OCI-M2 (cell line): ENCODE measurements around the gene MEGF11.
"Not testable (repeated sequence)": the region's sequence is repeated elsewhere in the genome, so short reads cannot be mapped to it uniquely, and the experiment has no call there.

Experiments
- DNase-seq: peaks from one replicate; lab custom pipeline; 2025; ENCODE audit not compliant: unreplicated experiment; lab: John Stamatoyannopoulos, UW

Gene MEGF11

DNA sequence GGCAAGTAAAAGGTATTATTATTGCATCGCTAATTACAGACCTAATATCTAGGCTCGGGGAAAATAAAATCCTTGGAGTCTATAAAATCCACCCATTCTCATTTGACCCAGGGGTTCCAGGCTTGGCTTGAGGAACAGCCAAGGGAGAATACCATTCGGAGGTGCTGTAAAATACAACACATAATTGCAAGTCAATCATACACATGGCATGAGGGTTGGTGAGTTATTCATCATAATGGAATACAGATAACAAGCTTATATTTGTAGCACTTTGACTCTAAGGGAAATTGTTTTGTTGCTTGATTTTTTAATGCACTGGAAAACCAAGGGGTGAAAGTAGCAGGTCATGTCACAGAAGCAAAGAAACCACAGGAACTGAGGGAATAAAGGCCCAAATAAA, 23.0 kb upstream of the MEGF11 start:
- no peak for DNase-seq

DNA sequence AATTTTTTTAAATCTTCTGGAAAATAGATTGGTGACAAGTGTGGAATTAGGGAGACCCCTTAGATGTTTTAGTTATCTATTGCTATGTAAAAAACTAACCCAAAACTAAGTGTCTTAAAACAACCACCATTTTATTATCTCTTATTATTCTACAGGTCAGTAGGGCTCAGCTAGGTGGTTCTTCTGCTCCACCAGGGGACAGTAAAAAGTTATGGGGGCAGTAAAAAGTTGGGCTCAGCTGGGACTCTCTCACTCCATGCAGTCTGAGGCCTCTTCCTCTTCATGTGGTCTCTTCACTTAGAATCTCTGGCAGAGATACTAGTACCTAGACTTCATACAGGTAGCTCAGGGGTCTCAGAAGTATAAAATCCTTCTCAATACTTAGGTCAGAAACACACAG, 21.8 kb upstream of the MEGF11 start:
- DNase-seq = no peak

DNA sequence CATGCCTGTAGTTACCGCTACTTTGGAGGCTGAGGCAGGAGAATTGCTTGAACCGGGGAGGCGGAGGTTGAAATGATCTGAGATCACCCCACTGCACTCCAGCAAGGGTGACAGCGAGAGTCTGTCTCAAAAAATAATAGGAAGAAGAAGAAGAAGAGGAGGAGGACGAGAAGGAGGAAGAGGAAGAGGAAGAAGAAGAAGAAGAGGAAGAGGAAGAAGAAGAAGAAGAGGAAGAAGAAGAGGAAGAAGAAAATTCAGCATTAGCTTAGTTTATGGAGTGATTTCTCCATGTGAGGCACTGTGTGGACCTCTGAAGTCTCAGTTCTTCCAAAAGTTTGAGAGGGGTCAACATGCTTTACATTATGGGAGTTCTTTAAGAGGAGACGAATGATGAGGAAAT, 17.4 kb upstream of the MEGF11 start:
- DNase-seq = no peak

DNA sequence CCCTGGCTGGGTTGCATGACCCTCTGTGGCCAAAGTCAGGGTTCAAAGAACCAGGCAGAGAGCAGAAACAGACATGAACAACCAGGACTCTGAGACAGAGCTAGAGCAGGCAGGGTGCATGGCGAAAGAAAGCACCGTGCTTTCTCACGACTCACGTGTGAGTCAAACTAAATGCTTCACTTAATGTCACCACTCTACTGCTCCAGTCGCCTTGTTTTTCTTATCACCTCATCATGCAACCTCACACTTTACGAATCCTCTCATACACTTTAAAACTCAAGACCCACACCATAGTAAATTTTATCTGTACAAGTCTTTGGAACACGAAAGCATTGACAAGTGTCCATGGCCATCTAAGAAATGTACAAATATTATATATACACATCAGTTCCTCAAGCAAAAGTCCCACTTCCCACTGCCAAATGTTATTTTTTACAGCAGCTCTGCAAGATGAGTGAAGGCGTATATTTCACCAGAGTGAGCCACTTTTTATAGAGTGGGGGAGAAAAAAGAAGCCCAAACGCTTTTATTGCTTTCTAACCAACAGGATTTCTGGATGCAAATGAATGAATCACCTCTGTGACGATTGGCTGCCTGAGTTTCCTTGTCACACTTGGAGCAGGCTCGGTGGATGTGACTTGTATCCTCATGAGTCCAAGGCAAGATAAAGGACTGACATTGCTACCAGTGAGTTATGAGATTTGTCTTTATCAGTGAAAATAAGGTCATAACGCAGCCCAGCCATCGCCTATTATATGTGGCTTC, 16.0 kb upstream of the MEGF11 start:
- DNase-seq = no peak

DNA sequence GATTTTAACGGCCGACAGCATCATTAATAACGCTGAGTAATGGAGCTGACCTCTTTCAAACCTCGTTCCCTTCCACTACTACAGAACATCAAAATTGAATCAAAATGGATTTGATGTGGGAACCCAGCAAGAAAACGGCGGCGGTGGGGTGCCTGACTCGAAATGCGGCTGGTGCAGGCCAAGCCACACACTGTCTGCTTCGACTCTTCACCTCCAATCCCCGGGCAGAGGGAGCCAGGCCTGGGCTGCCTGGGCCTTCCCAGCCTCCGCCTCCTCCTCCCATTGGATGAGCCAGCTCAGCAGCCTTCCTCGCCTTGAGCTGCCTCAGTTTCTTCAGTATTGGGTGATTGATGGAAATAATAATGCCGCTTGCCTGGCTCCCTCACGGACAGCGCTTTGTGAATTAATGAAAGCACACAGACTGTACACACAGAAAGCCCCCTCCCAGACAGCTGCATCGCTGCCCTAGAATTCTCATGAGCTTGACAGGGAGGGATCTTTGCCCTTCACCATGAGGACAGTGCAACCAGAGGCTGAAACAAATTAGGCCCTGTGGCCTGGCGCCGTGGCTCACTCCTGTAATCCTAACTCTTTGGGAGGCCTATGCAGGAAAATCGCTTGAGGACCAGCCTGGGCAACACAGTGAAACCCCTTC, 11.4 kb upstream of the MEGF11 start:
- no peak for DNase-seq

DNA sequence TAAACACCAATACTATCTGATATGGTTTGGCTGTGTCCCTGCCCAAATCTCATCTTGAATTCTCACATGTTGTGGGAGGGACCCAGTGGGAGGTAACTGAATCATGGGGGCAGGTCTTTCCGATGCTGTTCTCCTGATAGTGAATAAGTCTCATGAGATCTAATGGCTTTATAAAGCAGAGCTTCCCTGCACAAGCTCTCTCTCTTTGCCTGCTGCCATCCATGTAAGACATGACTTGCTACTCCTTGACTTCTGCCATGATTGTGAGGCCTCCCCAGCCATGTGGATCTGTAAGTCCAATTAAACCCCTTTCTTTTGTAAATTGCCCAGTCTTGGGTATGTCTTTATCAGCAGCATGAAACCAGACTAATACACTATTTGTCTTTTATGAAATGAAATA, 9.3 kb upstream of the MEGF11 start:
- DNase-seq = not testable (repeated sequence)

DNA sequence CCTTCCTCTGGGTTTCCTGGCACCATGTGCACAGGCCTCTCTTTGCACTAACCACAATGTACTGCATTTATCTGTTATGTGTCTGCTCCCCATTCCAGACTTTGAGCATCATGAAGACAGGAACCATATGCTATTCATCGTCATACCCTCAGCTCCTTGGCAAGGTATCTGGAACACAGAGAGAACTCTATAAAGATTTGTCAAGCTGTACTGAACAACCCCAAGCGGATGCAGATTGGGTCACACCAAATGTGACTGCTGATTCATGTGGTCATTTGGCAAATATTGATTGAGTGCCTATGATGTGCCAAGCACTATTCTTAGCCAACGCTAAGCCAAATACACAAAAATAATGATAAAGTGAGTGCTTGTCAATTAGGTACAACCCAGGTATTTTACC, 7.5 kb upstream of the MEGF11 start:
- no peak for DNase-seq

DNA sequence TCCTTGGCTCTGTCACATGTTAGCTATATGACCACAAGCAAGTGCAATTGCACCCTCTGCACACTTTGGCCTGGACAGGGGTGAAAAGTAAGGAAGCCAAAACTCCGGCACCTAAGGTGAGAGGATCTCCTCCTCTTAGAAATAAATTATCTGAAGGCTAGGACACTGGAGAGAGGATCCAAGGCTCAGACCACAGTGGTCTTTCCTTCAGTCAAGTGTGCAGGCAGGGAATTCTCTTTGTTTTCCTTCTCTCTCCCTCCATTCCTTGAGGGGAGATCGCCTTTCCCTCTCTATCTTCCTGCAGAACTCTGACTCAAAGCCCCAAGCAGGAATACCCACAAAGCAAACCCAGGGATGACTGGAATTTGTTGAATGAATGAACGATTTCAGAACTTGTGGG, 3.1 kb upstream of the MEGF11 start:
- DNase-seq = no peak

DNA sequence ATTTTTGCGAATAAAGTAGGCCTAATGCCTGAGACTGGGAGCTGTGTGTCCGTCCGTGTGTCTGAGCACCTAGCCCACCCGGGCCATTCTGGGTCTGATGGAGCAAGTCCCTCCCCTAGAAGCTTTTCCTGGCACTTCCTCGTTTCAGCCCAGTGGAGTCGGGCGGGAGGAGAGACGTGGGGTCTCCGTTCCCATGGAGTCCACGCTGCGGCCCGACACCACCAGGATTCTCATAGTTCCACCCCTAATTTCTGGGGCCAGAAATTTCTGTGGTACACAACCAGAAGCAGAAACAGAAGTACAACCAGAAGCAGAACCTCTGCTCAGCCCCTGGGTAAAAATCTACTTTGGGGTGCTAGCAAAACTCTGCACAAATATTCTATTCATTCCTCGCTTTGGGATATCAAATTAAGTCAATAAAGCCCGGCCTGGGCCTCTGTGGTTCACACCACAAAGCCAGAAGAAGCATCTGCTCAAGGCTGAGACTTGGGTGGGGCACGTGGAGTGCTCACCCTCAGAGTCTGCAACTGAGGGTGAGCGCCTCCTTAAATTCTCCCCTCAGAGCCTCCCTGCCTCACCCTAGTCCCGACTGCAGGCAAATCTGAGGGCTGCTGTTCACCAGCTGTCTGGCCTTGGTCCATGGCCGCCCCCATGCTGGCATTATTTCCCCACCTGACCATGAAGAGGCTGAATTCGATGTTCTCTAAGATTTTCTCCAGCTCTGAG, 1.6 kb upstream of the MEGF11 start:
- DNase-seq = no peak

DNA sequence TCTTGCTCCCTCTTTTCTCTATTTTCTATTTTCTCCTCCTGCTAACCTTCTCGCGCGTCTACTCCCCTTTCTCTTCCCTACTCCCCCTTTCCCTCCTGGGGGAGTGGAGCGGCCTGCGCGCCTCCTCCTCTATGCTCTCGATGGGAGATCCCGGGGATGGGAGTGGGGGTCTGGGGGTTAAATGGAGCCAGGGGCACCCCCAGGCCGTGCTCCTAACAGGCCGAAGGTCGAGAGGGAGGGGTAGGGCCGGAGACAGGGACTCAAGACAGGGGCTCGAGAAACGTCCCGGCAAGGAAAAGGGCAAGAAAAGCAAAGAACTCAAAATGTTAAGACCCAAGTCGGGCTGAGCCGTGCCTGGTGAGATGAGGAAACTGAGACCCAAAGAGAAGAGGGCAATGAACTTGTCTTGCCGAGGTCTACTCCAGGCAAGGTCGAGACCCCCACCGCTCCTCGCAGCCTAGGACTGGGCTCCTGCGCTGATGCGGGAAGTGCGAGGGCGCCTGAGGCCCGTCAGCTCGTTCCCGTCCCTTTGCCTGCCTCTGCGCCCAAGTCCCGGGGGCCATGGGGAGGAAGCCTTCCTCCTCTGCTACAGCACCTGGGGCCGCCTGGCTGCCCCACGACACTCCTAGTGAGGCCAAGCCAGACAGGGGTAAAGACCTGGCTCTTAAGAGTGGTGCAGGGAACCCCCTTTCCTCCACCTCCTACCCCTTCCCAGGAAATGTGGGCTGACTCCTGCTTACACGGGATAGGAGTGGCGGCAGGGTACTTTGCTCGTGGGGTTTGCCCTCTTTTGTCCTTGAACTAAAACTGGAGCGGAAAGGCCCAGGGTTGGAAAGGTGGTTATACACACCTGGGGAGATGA, 770 bp upstream of the MEGF11 start:
- DNase-seq = no peak

DNA sequence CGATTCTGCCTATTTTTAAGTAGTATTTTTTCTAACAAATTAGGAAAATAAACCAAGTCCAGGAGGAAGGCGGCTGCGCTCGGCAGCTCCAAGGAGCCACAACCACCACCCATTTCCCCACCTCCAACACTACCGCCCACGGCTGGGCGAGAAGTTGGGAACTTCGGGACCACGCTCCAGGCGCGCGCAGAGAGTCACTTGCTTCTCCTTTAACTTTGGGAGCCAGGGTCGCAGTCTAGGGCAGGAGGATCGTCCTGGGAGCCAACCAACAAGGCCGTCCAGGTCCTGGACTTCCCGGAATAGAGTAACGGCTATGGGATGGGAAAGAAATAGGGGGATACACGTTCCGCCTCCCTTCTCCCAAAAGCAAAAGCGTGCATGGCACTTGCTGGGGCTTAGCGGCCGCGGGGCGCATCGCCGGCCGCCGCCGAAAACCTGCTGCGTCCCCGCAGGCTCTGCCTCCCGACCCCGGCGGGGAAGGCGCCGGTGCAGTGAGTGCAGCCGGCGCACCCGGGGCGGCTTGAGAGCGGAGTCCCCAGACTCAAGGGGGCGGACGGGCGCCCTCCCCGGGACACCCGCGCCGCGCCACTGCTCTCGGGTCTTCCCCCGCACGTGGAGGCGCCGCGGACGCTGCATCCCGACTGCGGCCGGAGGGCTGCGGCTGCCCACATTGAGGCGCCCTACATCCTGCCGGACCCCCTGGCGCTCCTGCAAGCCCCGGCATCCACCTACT, 699 bp downstream of the MEGF11 start:
- DNase-seq = no peak

DNA sequence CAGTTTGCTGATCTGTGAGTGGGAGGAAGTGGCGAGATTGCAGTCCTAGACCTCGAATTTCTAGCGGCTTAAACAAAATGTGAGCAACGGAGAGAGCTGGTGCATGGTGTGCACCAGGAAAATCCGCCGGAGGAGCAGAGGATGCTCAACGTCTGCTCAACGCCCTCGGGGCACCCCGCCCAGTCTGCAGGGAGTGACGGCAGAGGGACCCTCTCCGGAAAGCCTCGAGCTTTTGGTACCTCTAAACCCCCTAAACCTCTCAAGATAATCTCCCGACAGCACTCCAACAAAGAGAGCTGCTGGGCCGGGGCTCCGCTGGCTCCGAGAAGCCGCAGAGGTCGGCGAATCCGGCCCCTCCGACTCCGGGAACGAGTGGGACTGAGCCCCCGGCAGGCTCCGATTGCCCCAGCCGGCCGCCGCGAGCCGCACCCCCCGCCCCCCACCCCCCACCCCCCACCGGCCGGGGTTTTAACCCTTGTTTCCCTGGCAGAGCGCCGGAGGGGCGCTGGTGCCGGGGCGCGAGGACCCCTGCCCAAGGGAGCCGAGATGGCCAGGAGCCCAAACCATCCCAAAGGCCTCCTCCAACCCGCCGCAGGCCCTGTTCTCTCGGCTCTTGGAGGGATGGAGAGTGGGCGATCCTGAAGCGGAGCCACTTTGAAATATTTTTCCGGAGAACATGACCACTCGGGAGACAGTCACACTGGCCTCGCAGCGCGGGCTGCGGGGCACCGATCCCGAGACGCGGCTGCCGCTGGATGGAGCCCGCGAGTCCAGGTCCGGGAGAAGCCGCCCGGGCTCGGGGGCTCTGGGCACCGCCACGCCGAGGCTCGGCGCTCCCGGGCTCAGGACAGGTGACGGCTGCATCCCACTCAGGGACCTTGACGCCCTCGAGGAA, 1.5 kb downstream of the MEGF11 start:
- no peak for DNase-seq

DNA sequence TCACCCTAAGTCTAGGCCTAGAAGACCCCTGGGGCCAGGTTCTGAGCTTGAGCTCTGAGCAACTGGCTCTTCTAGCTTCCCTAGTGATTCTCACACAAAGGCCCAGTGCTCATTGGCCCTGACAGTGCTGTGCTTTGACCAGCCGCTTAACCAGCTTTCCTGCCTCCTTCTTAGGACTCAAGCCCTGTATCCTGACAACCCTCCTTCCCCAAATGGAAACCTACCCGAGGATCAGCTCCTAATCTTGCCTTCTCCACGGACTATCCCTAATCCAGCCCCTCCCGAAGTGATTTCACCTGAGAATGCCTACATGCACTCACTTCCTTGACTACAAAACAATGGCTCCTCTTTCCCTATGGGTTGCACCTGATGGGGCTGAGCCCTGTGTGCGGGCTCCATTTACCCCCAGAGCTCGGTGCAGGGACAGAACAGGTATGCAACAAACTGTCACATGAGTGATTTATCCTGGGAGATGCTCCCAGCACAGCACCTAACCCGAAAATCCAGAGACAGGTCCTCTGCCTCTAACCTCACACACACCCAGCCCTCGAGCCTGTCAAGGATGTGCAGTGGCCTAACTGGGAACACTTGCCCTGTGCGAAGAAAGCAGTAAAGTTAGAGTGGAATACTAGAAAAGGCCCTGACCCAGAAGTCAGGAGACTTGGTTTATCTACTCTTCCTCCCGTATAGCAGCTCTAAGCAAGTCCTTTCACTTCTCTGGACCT, 2.3 kb downstream of the MEGF11 start:
- DNase-seq = no peak

DNA sequence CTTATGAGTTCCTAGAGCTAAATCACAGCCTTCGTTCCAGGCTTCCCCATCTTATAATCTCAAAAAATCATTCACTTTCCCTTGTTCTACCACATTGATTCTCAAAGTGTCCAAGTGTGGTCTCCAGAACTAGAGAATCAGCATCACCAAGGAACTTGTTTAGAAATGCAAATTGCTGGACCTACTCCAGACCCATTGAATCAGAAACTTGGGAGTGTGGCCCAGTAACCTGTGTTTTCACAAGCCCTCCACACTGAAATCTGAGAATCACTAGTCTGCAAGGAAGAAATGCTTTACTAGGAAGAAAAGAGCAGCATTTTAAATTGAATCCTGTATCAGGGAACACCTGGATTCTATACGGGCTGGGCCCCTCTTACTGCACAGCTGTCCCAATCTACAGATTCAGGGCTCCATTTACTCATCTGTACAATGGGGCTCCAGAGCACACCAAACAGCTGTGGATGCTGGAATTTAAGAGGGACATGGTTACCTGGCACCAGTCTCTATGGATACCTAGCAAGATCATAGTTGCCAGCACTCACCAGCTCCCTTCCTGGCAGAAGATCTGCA, 3.9 kb downstream of the MEGF11 start:
- DNase-seq = no peak

DNA sequence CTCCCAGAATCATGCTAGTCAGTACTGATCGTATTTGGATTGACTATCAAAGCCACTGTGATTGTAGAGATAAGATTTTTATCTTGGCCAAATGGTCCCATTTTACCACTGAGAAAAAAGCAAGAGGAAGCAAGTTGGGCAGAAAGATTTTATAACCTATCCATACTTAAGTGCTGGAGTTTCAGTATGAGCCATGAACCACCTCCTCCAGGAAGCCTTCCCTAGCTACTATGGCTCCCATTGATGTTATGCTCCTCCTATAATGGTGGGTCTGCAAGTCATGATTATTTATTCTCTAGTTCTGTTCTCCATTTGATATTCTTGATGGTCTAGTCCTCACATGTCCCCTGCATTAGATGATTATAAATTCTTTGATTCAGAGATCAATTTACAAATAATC, 6.6 kb downstream of the MEGF11 start:
- no peak for DNase-seq

DNA sequence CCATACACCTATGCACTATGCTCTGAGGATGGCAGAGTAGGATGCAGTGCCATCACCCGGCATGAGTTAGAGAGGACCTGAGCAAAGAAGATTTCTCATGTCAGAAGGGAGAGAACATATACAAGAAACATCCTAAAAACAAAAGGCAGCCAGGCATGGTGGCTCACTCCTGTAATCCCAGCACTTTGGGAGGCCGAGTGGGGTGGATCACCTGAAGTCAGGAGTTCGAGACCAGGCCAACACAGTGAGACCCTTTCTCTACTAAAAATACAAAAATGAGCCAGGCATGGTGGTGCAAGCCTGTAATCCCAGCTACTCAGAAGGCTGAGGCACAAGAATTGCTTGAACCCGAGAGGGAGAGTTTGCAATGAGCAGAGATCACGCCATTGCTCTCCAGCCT, 7.7 kb downstream of the MEGF11 start:
- DNase-seq = not testable (repeated sequence)

DNA sequence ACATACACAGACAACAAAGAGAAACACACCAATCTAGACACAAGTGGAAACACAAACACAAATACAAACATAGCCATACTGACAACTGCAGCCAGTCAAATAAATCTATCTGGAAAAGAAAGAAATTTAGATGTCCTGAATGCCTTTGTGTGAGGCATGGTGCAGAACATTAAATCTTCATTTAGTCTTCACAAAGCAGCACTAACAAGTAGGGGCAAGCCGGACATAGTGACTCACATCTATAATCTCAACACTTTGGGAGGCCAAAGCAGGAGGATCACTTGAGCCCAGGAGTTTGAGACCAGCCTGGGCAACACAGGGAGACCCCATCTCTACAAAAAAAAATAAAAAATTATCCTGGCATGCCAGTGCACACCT, 11.7 kb downstream of the MEGF11 start:
- no peak for DNase-seq

DNA sequence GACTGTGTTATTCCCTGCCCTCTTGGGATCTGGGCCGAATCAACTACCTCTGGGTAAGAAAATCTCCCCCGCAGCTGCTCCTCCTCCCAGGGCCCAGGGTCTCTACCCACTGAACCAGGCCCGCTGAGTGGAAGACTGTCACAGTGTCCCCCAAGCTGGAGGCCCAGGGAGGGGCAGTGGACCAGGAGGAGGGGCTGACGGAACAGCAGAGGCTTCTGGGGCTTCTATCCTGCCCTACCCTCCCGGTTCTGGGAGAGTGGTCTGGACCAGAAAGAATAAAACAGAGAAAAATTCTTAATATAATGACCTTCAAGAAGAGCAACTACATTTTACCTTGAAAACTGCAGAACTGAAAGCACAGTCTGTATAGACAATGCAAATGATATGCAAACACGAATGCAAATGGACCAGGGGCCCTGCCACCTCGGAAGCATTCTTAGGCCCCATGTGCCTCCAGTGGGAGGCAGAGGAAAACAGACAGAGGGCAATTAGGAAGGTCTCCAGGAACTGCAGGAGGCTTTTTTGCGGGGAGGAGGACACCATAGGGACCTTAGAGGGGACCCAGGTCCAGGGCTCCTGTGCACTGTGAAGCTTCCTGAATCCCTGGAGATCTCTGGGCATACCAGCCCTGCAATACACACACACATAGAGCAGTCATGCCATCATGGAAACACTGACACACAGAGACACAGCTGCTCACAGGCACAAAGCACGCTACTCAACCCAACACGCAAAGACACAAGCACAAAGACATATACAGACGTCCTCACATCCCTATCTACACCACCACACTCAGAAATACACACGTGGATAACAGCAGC, 12.3 kb downstream of the MEGF11 start:
- no peak for DNase-seq
